ENCODE measurements around the gene KCNN2.

The KCNN2 gene

DNA sequence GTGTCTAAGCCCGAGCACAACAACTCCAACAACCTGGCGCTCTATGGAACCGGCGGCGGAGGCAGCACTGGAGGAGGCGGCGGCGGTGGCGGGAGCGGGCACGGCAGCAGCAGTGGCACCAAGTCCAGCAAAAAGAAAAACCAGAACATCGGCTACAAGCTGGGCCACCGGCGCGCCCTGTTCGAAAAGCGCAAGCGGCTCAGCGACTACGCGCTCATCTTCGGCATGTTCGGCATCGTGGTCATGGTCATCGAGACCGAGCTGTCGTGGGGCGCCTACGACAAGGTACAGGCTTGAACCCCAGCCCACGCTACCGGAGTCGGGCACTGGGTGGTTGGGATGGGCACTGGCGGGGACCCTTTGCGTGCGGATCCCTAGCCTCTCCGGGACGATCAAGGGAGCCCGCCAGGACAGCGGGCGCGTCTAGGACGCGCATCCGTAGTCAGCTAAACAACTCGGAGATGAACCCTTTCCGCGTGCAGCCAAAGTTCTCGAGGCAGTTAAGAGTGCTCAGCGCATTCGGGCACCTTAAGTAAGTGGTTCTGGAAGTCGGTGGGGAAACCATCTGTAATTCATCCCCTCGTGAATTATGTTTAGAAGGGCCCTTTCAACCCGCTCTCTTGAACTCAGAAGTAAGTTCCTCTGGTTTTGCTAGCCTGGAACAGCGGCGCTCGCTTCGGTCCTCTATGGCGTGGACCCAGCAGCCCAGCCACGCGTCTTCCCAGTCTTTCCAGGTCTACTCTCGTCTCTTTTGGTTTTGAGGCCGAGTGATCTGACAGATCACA, 1.3 kb downstream of the KCNN2 start:
- no peak for DNase-seq (ENCODE audit: low spot score)

DNA sequence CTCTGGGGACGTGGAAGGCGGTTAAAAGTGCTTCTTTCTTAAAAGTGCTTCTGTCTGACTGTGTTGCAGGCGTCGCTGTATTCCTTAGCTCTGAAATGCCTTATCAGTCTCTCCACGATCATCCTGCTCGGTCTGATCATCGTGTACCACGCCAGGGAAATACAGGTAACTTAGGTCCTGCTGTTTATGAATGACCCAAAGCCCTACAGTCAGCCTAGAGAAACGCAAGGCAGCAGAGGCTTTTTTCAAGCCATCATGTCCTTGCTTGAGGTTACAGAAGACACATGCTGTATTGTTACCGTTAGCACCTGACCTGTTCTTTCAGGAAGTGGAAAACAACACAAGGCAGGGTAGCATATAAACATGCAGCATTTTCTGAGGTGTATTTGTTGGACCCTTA, 2.0 kb downstream of the KCNN2 start:
- no peak for DNase-seq (ENCODE audit: low spot score)

DNA sequence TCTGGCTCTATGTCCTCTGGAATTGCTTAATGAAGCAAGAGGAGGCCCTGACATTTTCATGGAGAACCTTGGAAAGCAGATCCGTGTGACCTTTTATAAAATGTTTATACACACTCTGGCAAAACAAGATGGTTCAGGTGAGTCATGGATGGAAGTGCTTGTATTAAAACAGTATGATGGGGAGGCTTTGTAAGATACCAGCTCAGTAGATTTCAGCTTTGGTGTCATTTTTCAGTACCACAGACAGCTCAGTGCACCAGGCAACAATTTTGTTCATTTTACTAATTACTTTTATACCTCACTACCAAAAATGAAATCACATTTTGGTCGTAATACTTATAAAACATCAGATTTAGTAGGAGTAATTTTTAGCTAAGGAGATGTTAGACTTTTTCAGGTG, 5.2 kb downstream of the KCNN2 start:
- DNase-seq (ENCODE audit: low spot score) = no peak

DNA sequence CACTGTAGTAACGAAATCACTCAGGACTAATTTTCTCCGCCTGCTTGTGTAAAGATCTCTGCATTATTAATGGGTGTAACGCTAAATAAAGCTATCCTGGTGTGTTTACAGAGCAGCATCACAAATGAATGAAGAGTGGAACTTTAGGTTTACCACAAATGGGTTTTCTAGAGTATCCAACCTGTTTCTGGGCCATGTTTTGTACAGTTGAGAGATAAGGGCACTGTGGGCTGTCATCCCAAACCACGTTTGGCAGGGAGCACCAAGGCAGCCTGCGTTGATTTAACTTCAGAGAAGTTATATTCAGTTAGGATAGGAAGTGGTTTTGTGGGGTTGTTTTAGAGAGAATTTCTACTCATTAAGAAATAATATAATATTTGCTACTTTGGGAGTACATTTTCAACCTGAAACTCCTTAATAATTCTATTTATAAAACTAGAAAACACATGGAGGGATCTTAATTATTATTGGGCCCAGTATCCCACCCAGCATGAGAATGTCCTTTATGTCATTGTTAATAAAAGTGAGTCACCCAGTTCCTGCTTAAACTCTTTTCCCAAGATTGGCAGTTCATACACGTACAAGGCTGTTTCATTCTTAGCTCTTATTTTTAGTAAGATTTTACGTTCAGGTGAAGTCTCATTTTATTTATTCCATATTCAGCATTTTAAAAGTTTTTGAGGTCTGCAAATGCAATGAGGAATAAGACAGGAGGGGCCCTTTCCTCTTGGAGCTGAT, 8.0 kb downstream of the KCNN2 start:
- DNase-seq (ENCODE audit: low spot score) = no peak

DNA sequence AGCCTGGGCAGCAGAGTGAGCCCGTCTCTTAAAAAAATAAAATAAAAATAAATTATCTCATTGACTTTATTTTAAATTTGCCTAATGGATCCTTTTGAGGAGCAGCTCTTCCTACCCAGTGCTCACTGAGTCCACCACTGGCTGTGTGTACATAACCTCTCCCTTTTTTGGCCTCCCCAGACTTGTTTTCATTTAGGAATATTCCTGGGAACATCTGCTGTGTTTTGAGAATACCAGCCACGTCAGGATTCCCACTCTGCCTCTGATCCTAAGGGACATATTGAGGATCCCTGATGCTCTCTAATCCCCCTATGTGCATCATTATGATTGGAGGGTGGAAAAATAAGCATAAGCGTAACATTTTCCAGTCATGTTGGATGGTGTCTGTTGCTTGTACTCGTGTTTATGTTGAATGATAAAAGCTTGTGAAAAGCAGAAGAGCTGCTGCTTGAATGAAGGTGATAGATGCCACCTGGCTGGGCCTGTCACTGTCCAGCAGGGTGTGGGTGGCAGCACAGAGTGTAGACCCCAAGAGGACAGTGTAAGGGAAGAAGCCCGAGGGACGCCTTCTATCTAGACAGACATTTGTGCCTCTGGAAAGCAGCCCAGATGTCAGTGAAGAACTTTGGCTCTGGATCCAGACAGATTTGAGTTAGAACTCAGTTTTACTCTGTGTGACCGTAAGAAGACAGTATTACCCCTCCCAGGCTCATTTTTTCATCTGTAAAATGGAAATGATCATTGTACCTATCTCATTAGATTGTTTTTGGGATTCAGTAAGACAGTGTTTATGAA, 15.4 kb downstream of the KCNN2 start:
- DNase-seq (ENCODE audit: low spot score) = no peak

DNA sequence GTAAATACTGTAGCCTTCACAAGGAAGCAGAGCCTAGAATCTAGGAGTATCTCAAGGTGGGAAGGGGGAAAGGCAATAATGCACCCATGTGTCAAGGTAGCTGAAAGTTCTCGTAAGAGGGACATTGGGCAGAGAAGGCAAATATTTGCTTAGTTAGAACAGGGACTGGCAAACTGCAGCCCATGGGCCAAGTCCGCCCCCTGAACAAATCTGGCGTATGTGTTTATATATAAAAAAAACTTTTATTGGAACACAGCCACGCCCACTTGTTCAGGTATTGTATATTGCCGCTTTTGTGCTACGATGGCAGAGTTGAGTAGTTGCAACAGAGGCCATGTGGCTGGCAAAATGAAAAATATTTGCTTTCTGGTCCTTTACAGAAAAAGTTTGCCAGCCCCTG, 16.1 kb downstream of the KCNN2 start:
- DNase-seq (ENCODE audit: low spot score) = no peak

DNA sequence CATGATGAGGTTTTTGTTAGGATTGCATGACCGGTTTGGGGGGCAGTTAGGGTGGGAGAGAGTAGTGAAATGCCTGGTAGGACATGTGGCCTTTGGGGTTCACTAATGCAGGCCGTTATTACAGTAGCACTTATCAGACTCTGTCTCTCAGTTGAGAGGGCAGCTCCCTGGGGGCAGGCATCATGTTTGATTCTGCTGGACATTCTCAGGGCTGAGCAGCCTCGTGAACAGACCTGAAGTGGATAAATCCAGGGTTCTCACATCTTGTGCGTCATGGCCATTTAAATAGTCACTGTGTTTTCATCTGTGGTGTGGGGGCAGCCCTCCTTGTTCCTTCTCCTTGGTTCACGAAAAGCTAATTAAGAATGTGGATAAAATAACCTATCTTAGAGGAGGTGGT, 18.9 kb downstream of the KCNN2 start:
- DNase-seq (ENCODE audit: low spot score) = no peak

DNA sequence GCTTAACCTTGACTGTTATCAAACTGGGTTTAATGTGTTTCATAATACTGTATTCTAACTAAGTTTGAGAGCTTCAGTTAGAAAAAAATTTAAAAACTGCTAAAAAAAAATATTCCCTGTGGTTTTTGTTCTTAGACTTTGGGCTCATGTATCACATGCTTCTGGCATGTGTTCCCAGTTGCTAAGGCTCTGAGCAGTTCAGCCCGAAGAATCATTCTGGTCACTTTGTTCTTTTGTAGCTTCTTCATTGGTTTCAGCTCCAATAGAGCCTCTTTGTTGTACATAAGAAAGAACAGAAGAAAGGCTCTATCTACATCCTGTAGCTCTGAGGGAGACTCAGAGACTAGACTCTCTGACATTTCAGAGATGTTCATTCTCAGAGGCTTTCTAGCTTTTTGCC, 25.6 kb downstream of the KCNN2 start:
- no peak for DNase-seq (ENCODE audit: low spot score)

DNA sequence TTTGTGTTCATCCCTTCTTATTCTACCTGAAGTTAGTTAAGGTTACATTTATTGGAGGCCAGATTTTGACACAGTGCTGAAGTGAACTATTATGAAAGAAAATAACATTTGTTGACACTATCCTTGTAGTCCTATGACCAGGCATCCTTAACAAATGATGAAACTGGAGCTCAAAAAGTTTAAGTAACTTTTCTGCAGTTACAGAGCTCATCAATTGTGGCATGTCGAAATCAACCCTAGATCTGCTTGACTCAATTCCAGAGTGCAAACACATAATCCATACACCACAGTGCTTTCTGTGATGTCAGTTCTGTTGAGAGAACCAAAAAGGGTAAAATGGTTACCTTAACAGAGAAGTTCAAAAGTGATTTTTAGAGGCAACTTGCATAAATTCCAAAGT, 28.6 kb downstream of the KCNN2 start:
- DNase-seq (ENCODE audit: low spot score) = no peak

DNA sequence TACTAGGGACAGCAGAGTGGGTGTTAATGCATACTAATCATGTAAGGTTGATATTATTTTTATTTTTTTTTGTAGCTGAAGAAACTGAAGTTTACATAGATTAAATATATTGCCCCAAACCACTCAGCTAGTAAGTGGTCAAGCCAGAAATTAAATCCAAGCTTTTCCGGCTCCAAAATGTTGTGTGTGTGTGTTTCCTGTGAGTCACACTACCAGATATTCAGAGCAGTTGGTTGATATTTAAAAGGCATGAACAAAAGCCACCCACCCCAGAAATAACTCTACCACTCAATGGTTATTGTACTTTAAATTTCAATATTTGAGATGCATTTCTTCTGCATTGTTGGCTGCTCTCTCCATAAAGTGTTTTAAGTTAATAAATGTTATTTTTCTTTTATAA, 29.5 kb downstream of the KCNN2 start:
- DNase-seq (ENCODE audit: low spot score) = no peak

DNA sequence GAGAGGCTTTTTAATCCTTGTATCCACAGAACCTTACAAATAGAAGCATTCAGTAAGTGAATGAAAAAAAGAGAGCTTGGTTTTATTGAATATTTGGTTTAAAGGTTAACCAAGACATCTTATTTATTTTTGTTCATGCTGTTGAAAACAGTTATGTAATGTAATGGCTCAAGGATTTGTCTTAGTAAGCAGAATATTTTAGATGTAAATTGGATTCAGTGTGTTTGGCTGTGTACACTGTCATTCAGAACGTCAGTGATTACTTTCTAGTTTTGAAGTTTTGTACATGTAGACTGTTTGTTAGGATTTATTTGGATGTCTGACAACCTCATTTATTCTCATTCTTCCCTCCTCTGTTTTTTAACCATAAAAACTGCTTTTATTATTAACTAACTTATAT, 31.3 kb downstream of the KCNN2 start:
- no peak for DNase-seq (ENCODE audit: low spot score)

DNA sequence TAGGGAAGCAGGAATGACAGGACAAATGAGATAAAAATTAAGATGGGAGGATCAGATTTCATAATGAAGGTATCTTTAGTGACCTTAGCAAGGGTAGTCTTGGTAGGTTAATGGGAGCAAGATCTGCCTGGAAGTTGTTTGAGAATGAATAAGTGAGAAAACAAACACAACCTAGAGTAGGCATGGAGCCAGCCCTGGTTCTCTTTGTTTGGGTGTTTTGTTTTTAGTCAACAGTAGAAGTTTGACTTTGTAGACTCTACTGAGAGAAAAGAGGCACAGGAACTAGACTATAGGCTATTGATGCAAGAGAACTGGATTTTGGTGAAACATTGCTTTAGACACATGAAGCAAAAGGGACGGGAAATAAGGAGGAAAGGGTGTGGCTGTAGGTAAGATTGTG, 40.3 kb downstream of the KCNN2 start:
- DNase-seq (ENCODE audit: low spot score) = no peak

DNA sequence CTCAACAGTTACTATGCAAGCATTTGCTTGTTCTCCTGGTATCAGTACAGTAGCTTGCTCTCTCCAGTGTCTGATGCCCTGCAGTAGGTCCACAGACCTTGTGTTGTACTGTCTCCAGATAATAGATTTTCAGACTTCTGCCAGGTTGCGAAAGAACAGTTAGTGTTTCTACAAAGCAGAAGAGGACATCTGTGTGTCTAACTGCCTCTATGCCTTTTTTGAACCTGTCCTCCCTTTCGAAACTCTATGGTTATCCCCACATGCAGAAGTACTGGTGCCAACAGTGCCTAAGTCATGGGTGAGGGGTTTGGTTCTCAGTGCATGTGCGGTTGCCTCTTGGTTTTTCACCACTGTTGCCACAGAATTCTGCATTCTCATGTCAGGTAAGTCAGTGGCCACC, 45.9 kb downstream of the KCNN2 start:
- no peak for DNase-seq (ENCODE audit: low spot score)

DNA sequence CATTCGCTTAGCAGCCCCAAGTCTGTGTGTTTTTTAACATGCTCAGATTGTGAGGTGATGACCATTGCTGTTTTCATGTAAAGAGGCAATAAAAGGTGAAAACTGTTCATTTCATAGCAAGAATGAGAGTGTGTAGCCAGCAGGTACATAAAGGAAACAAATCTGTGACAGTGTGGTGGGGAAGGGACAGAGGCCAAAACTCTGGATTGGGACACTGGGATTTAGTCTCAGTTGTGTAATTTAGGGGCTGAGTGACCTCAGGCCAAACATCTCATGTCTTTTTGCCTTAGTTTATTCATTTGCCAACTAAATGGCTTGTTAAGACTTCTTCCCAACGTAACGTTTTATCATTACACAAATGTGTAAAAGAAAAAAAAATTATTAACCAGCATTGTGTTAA, 47.0 kb downstream of the KCNN2 start:
- no peak for DNase-seq (ENCODE audit: low spot score)

DNA sequence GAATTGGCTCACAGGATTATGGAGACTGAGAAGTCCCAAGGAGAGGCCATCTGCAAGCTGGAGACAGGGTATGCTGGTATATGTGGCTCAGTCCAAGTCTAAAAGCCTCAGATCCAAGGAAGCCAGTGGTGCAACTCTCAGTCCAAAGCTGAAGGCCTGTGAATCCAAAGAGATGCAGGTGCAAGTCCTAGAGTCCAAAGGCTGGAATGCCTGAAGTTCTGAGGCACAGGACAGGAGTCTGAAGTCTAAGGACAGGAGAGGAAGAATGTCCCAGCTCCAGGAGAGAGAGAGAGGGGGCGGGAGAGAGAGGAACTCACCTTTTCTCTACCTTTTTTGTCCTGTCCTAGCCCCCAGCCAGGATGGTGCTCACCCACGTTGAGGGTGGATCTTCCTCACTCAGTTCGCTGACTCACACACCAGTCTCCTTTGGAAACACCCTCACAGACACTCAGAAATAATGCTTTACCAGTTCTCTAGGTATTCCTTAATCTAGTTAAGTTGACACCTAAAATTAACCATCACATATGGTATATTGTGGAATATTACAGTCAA, 49.6 kb downstream of the KCNN2 start:
- no peak for DNase-seq (ENCODE audit: low spot score)

DNA sequence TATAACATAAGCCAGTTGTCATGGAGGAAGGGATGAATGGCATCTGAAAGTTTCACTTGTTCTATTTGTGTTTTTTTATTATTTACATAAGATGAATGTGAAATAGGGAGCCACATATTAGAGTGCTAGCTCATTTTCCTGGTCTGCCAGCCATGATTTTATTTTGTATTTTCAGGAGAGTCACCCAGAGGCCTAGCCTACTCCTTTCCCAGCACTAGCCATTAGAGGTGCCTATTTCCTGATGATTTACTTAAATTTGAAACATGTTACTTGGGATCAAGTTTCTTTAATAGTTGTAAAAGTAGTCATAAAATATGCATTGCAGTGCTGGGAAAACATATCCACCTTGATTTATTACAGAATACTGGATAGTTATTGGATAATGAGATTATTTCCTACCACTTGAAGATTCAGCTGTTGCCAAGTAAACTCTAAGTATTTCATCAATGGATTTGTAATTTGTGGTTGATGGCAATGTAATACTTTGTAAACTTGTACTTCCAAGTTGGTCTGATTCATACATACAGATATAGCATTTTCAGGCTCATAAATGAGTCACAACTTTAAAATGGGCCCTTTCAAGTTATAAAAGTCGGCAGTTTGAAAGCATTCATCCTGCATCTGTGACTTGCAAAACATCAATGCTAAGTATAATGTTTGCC, 50.8 kb downstream of the KCNN2 start:
- DNase-seq (ENCODE audit: low spot score) = no peak

DNA sequence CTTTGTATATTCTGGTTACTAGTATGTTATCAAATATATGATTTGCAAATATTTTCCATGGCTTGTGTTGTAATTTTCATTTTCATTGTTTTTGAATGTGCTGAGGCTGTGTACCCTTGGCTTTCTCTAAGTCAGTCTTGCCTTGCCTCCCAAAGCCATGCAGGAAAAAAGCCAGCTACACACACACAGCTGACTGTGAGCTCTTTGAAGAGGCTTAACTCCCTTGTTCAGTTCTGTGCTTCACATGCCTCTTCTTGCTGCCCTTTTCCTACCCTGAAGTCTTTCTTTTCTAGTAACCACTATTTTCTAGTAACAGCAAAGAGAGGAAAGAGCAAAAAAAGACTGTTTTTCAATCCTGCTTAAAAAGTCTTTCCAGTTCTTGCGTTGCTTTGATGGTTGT, 53.9 kb downstream of the KCNN2 start:
- no peak for DNase-seq (ENCODE audit: low spot score)

DNA sequence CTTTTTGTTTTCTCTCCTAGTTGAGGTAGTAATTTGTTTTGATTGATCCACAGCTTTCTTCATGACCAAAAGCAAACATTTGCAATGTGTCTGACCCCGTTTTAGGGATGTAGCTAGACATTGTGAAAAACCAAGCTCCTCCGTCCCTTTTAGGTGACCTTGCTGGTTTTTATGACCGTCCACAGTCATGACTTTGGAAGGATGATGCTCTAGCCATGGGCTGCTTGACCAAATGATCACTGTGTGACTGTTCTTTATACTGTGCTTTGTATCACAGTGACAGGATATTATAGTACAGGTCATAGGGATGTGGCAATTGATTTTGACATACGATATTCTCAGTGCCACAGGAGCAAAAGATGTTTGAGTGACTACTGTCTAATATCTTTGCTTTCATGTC, 54.4 kb downstream of the KCNN2 start:
- DNase-seq (ENCODE audit: low spot score) = no peak

DNA sequence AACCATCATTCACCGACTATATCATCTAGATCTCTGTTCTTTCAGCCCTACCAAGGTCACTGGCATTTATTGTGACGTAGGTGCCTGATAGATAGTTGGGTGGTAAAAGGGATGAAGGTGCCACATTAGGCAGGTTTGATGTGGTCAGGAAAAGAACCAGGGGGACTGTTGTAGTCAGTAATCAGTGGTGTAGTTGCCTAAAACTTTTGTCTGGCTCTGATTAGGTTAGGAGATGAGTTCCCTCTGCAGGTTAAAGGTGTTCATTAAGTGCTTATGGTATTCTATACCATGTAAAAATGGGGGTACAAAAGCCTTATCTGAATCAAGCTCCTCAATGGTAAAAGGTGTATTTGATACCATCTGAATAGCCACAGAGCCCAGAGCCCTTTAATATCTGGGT, 55.6 kb downstream of the KCNN2 start:
- no peak for DNase-seq (ENCODE audit: low spot score)

DNA sequence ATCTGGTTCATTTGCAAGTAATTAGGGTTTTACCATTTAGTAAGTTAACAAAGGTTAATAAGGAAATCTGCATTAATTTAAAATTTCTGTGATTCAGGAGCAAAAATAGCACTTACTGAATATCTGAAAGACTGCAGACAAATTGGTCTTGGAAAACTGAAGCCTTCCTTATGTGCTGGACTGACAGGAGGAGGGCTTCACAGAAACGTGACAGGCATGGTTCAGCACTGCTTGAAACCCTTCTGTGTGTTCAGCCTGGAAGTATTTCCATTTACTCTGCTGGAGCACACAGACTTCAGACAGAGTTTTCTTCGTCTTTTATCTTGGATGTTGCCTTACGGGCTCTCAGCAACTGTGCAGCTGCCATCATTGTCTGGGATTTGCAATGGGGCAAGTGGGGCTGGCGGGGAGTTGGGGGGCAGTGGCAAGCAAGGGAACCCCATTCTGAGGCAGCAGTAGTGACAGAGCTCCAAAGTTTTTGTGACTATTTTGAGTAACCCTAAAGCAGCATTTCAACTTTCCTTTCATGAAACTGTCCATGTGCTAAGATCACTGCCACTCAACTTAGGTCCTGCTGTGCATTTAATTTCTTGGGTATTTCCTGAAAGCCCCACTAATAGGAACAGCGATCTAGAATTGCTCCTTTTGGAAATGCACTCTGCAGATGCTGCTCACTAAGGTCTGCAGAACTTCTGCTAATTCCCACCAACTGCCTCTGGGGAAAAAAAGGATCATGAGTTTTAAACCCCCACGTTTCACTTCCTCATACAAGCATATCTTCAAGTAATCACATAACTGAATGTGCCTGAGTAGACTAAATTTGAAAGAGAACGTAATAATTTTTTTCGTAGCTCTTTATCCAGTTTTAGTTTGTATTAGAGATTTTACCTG, 56.6 kb downstream of the KCNN2 start:
- no peak for DNase-seq (ENCODE audit: low spot score)

DNA sequence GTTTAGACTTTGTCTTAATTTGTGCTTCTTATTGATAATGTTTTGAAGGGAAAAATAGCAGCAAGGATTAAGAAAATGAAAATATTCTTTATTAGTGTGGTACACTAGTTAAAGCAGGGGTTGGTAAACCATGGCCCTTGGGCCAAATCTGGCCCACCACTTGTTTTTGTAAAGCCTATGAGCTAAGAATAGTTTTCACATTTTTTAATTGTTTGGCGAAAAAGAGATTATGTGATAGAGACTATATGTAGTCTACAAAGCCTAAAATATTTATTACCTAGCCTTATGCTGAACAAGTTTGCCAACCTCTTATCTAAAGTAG, 57.2 kb downstream of the KCNN2 start:
- no peak for DNase-seq (ENCODE audit: low spot score)
